Measurements from ENCODE around the gene ARF6. TPM values are rescaled to one million over a fixed set of nuclear protein-coding genes. Genes with fewer than 3 reads are reported as not detected.
"Not testable (repeated sequence)": the region's sequence is repeated elsewhere in the genome, so short reads cannot be mapped to it uniquely, and the experiment has no call there.

ARF6 gene
- total RNA-seq, 1 donor from 2014 or later: 53.4 TPM

DNA sequence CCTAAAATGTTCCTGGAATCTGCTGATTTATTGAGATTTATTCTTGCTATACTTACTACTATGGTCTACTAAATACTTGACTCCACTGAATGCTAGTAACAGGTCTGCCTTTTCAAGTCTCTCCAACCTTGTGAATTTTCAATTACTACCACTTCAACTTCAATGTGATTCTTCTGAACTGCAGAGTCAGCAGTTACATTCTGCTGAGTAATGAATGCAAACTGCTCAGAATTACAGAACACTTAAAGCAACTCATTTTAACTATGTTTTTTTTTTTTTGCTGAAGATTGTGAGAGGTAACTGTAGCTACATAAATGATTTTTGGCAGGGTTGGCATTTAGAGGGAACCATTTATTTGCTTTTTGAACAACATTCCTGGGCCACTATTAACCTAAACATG lies 41.8 kb downstream of the ARF6 start:
- Mint-ChIP-seq H3K4me1 (ENCODE audit: unreplicated experiment) (peaks cover 19% of the 10 kb centered on the region), H3K36me3 (ENCODE audit: unreplicated experiment) (peaks cover 3% of the 10 kb centered on the region), H3K4me3 (ENCODE audit: unreplicated experiment) (no peak overlapping the region), H3K27me3 (ENCODE audit: unreplicated experiment) (no peaks in the 10 kb centered on the region), H3K9me3 (ENCODE audit: unreplicated experiment) (no peaks in the 10 kb centered on the region), H3K27ac (ENCODE audit: unreplicated experiment) (peak overlapping the region; percentile 1)
- DNase-seq (ENCODE audit: extremely low spot score, unreplicated experiment): no peak
- TF ChIP-seq, protein P1, sequence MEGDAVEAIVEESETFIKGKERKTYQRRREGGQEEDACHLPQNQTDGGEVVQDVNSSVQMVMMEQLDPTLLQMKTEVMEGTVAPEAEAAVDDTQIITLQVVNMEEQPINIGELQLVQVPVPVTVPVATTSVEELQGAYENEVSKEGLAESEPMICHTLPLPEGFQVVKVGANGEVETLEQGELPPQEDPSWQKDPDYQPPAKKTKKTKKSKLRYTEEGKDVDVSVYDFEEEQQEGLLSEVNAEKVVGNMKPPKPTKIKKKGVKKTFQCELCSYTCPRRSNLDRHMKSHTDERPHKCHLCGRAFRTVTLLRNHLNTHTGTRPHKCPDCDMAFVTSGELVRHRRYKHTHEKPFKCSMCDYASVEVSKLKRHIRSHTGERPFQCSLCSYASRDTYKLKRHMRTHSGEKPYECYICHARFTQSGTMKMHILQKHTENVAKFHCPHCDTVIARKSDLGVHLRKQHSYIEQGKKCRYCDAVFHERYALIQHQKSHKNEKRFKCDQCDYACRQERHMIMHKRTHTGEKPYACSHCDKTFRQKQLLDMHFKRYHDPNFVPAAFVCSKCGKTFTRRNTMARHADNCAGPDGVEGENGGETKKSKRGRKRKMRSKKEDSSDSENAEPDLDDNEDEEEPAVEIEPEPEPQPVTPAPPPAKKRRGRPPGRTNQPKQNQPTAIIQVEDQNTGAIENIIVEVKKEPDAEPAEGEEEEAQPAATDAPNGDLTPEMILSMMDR (IDR thresholded peaks at IDR 0.05): no peak

DNA sequence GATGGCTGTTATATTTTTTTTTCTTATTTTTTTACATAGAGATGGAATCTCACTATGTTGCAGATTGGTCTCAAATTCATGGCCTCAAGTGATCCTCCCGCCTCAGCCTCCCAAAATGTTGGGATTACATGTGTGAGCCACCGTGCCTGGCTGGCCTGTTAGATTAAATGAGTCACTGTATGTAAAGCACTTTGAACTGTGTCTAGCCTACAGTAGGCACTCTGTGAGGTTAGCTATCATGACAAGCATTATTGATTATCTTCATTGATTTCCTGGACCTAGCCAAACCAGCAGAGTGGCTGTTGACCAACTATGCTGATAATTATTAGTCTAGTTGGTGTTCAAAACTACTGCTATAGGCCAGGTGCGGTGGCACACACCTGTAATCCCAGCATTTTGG lies 42.6 kb downstream of the ARF6 start:
- peaks cover 23% of the 10 kb centered on the region for H3K4me1 Mint-ChIP-seq (ENCODE audit: unreplicated experiment)
- H3K36me3 Mint-ChIP-seq (ENCODE audit: unreplicated experiment): peaks cover 3% of the 10 kb centered on the region
- H3K9me3 Mint-ChIP-seq (ENCODE audit: unreplicated experiment): no peaks in the 10 kb centered on the region
- TF ChIP-seq, protein P1 (IDR thresholded peaks at IDR 0.05): no peak
- no peaks in the 10 kb centered on the region for H3K27me3 Mint-ChIP-seq (ENCODE audit: unreplicated experiment)
- no peak overlapping the region for H3K4me3 Mint-ChIP-seq (ENCODE audit: unreplicated experiment)
- no peak overlapping the region for H3K27ac Mint-ChIP-seq (ENCODE audit: unreplicated experiment)
- DNase-seq (ENCODE audit: extremely low spot score, unreplicated experiment): peak; percentile 23

DNA sequence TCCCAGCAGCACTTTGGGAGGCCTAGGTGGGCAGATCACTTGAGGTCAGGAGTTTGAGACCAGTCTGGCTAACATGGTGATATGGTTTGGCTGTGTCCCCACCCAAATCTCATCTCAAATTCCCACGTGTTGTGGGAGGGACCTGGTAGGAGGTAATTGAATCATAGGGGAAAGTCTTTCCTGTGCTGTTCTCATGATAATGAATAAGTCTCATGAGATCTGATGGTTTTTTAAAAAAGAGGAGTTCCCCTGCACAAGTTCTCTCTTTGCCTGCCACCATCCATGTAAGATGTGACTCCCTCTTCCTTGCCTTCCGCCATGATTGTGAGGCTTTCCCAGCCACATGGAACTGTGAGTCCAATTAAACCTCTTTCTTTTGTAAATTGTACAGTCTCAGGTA lies 43.4 kb downstream of the ARF6 start:
- H3K9me3 Mint-ChIP-seq (ENCODE audit: unreplicated experiment); H3K4me3 Mint-ChIP-seq (ENCODE audit: unreplicated experiment); H3K27me3 Mint-ChIP-seq (ENCODE audit: unreplicated experiment); H3K36me3 Mint-ChIP-seq (ENCODE audit: unreplicated experiment); H3K27ac Mint-ChIP-seq (ENCODE audit: unreplicated experiment): not testable (repeated sequence)
- H3K4me1 Mint-ChIP-seq (ENCODE audit: unreplicated experiment): peaks cover 26% of the 10 kb centered on the region
- DNase-seq (ENCODE audit: extremely low spot score, unreplicated experiment): peak; percentile 17

DNA sequence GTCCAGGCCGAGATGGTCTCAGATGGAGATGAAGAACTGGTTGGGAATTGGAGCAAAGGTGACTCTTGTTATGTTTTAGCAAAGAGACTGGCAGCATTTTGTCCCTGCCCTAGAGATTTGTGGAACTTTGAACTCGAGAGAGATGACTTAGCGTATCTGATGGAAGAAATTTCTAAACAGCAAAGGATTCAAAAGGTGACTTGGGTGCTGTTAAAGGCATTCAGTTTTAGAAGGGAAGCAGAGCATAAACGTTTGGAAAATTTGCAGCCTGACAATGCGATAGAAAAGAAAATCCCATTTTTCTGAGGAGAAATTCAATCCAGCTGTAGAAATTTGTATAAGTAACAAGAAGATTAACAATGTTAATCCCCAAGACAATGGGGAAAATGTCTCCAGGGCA lies 44.0 kb downstream of the ARF6 start:
- H3K9me3 Mint-ChIP-seq (ENCODE audit: unreplicated experiment); H3K4me3 Mint-ChIP-seq (ENCODE audit: unreplicated experiment); H3K36me3 Mint-ChIP-seq (ENCODE audit: unreplicated experiment); H3K27ac Mint-ChIP-seq (ENCODE audit: unreplicated experiment); DNase-seq (ENCODE audit: extremely low spot score, unreplicated experiment); H3K27me3 Mint-ChIP-seq (ENCODE audit: unreplicated experiment): not testable (repeated sequence)
- peaks cover 26% of the 10 kb centered on the region for H3K4me1 Mint-ChIP-seq (ENCODE audit: unreplicated experiment)

DNA sequence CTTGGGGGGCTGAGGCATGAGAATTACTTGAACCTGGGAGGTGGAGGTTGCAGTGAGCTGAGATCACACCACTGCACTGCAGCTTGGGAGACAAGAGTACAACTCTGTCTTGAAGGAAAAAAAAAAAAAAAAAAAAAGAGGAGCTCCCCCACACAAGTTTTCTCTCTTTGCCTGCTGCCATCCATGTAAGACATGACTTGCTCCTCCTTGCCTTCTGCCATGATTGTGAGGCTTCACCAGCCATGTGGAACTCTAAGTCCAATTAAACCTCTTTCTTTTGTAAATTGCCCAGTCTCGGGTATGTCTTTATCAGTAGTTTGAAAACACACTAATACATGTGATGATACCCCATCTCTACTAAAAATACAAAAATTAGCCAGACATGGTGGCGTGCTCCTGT lies 46.3 kb downstream of the ARF6 start:
- not testable (repeated sequence) for H3K36me3 Mint-ChIP-seq (ENCODE audit: unreplicated experiment); H3K27me3 Mint-ChIP-seq (ENCODE audit: unreplicated experiment); H3K4me3 Mint-ChIP-seq (ENCODE audit: unreplicated experiment); DNase-seq (ENCODE audit: extremely low spot score, unreplicated experiment); H3K27ac Mint-ChIP-seq (ENCODE audit: unreplicated experiment); H3K9me3 Mint-ChIP-seq (ENCODE audit: unreplicated experiment)
- peaks cover 32% of the 10 kb centered on the region for H3K4me1 Mint-ChIP-seq (ENCODE audit: unreplicated experiment)

DNA sequence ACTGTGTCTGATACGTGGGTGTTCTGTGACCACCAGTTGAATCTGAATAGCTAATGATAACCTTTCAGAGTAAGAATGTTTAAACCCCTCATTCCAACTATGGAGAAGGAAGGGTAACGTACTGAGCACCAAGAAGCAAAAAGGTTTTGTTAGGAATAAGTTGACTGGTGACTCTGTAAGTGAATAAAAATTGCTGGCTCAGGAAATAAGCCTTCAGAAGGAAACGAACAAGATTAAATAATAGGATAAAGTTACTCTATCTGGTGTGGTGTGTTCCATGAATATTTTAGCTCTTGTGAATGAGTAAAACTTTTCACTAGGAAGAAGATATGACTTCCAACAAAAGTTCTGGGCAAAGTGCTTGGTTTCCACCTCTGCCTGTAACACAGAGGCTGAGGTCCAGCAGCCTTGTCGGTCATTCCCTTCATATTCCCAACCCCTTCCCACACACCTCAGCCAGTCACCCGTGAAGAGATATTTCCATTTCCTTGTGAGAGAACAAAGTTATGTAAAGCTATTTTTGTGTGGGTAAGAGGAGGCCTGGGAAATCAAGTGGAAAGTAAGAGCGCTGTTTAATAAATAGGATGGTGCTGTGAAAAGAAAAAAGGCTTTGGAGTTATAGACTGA lies 47.1 kb downstream of the ARF6 start:
- peak overlapping the region; percentile 37 for H3K27ac Mint-ChIP-seq (ENCODE audit: unreplicated experiment)
- no peak for DNase-seq (ENCODE audit: extremely low spot score, unreplicated experiment)
- peaks cover 8% of the 10 kb centered on the region for H3K9me3 Mint-ChIP-seq (ENCODE audit: unreplicated experiment)
- peaks cover 3% of the 10 kb centered on the region for H3K36me3 Mint-ChIP-seq (ENCODE audit: unreplicated experiment)
- H3K27me3 Mint-ChIP-seq (ENCODE audit: unreplicated experiment): no peaks in the 10 kb centered on the region
- TF ChIP-seq, protein P1 (IDR thresholded peaks at IDR 0.05): no peak
- H3K4me1 Mint-ChIP-seq (ENCODE audit: unreplicated experiment): peaks cover 27% of the 10 kb centered on the region
- no peak overlapping the region for H3K4me3 Mint-ChIP-seq (ENCODE audit: unreplicated experiment)

All from osteocyte (in vitro differentiated cells).